ENCODE data around the gene WFIKKN1. TPM values are rescaled to one million over a fixed set of nuclear protein-coding genes. Genes with fewer than 3 reads are reported as not detected.

WFIKKN1 gene
- total and polyA plus RNA-seq, 2 donors (not counting 1 experiment from before 2014, with no cell fraction given), result 0.64 to 0.84 TPM

- H3K9me3 ChIP-seq (ENCODE audit: control extremely low read depth in 1 of 3, control insufficient read depth in 2 of 3, insufficient read depth in 1 of 3, low read length in 2 of 3), result no peaks in the 10 kb centered on the region
- no peak overlapping the region for H3K4me3 ChIP-seq (ENCODE audit: control extremely low read depth in 1 of 5, extremely low read depth in 1 of 5, insufficient read depth in 1 of 5, low read depth in 2 of 5, low read length in 4 of 5)
- CTCF ChIA-PET, result no interaction called here
- no peak overlapping the region for H3K27ac ChIP-seq (ENCODE audit: low read length in 2 of 2)
- H3K4me1 Mint-ChIP-seq, result peaks cover 8% of the 10 kb centered on the region
- ATAC-seq (ENCODE audit: low read depth) (no peak), DNase-seq (no peak)
- no peak overlapping the region for H3K9ac ChIP-seq (ENCODE audit: low read length)
- POLR2A ChIA-PET, result interaction anchor here (0.5 kb wide), 1 partner anchor 12 kb away, joined by 3 read pairs; no protein-coding TSS in a partner anchor
- no peaks in the 10 kb centered on the region for H3K9me3 Mint-ChIP-seq (ENCODE audit: insufficient read depth)
- H3K27me3 Mint-ChIP-seq, result no peaks in the 10 kb centered on the region
- H3K36me3 ChIP-seq (replicated peaks in 1 of 2; ENCODE audit: control extremely low read depth in 1 of 2, control insufficient read depth in 1 of 2, extremely low read depth in 1 of 2, insufficient read depth in 2 of 2, low read length in 1 of 2), result no peaks in the 10 kb centered on the region
- no peak overlapping the region for H2AFZ ChIP-seq (ENCODE audit: insufficient read depth, low read depth, low read length, poor library complexity, severe bottlenecking)
- H3K27ac Mint-ChIP-seq, result no peak overlapping the region
- peaks cover 0 to 2% (median 0%) of the 10 kb centered on the region in 4 experiments for H3K27me3 ChIP-seq (replicated peaks in 1 of 4; ENCODE audit: control extremely low read depth in 1 of 4, control insufficient read depth in 3 of 4, insufficient read depth in 4 of 4, low read length in 3 of 4)
- intact Hi-C loops (cut with micrococcal nuclease), result no loop called here
- 92% methylated on average over 14 of the region's 18 CpGs for WGBS (ENCODE audit: insufficient coverage)
- TF ChIP-seq, protein P1, sequence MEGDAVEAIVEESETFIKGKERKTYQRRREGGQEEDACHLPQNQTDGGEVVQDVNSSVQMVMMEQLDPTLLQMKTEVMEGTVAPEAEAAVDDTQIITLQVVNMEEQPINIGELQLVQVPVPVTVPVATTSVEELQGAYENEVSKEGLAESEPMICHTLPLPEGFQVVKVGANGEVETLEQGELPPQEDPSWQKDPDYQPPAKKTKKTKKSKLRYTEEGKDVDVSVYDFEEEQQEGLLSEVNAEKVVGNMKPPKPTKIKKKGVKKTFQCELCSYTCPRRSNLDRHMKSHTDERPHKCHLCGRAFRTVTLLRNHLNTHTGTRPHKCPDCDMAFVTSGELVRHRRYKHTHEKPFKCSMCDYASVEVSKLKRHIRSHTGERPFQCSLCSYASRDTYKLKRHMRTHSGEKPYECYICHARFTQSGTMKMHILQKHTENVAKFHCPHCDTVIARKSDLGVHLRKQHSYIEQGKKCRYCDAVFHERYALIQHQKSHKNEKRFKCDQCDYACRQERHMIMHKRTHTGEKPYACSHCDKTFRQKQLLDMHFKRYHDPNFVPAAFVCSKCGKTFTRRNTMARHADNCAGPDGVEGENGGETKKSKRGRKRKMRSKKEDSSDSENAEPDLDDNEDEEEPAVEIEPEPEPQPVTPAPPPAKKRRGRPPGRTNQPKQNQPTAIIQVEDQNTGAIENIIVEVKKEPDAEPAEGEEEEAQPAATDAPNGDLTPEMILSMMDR (IDR thresholded peaks at IDR 0.05), result no peak
- no peak for TF ChIP-seq EZH2 (IDR thresholded peaks at IDR 0.05; ENCODE audit: borderline replicate concordance, insufficient read depth, low read depth, low read length, poor library complexity, severe bottlenecking)
- peaks cover 8% of the 10 kb centered on the region for H4K20me1 ChIP-seq (ENCODE audit: control insufficient read depth, insufficient read depth, low read length, poor library complexity, severe bottlenecking)
- H3K4me3 Mint-ChIP-seq, result no peak overlapping the region
- H3K4me2 ChIP-seq (replicated peaks; ENCODE audit: low read depth, low read length, poor library complexity, severe bottlenecking), result no peak overlapping the region
- H3K79me2 ChIP-seq (ENCODE audit: control insufficient read depth, insufficient read depth, low read length), result peaks cover 9% of the 10 kb centered on the region
- peaks cover 0 to 8% of the 10 kb centered on the region in 2 donors for H3K4me1 ChIP-seq (ENCODE audit: control insufficient read depth in 2 of 2, insufficient read depth in 2 of 2, low read length in 2 of 2)
Measured at GRCh38 chr16:582218-582613, 48.6 kb upstream of the WFIKKN1 start.

DNA sequence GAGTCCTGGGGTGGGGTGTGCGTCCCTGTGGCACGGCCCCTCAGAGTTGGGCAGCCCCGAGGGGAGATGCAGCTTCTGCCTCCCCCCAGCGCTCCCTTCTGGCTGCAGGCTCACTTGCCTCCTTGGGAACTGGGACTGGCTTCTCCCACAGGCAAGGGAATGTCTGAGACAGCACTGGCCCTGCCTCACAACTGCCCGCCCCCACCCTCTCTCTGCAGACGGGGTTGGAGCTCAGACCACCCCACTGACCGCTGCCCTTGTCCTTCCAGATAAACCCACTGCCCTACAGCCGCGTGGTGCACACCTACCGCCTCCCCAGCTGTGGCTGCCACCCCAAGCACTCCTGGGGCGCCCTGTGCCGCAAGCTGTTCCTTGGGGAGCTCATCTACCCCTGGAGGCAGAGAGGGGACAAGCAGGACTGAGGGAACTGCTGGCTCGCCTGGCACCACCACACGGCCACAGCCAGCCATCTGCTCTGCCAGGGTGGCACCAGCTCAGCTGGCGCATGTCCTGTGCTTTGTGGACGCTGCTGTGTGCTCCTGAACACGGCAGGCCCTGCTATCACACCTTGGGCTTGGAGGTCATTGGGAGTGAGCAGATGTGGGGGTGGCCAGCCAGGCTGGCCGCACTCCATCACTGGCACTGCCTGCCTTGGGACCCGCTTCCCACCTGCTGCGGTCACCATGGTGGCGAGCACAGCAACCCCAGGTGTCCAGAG, 48.0 kb upstream of the WFIKKN1 start:
- Histone ChIP-seq H3K27me3 (replicated peaks in 1 of 4; ENCODE audit: control extremely low read depth in 1 of 4, control insufficient read depth in 3 of 4, insufficient read depth in 4 of 4, low read length in 3 of 4) (peaks cover 0 to 2% (median 0%) of the 10 kb centered on the region in 4 experiments), H3K36me3 (replicated peaks in 1 of 2; ENCODE audit: control extremely low read depth in 1 of 2, control insufficient read depth in 1 of 2, extremely low read depth in 1 of 2, insufficient read depth in 2 of 2, low read length in 1 of 2) (no peaks in the 10 kb centered on the region), H3K4me3 (ENCODE audit: control extremely low read depth in 1 of 5, extremely low read depth in 1 of 5, insufficient read depth in 1 of 5, low read depth in 2 of 5, low read length in 4 of 5) (no peak overlapping the region), H3K4me1 (ENCODE audit: control insufficient read depth in 2 of 2, insufficient read depth in 2 of 2, low read length in 2 of 2) (peaks cover under 1 to 14% of the 10 kb centered on the region in 2 donors), H4K20me1 (ENCODE audit: control insufficient read depth, insufficient read depth, low read length, poor library complexity, severe bottlenecking) (peaks cover 14% of the 10 kb centered on the region), H3K9me3 (ENCODE audit: control extremely low read depth in 1 of 3, control insufficient read depth in 2 of 3, insufficient read depth in 1 of 3, low read length in 2 of 3) (no peaks in the 10 kb centered on the region), H3K9ac (ENCODE audit: low read length) (no peak overlapping the region), H3K27ac (ENCODE audit: low read length in 2 of 2) (no peak overlapping the region), H3K79me2 (ENCODE audit: control insufficient read depth, insufficient read depth, low read length) (peaks cover 12% of the 10 kb centered on the region), H2AFZ (ENCODE audit: insufficient read depth, low read depth, low read length, poor library complexity, severe bottlenecking) (no peak overlapping the region), H3K4me2 (replicated peaks; ENCODE audit: low read depth, low read length, poor library complexity, severe bottlenecking) (no peak overlapping the region)
- POLR2A ChIA-PET, result interaction anchor here (0.5 to 0.7 kb wide), 2 partner anchors 12 to 222 kb away, joined by 3 read pairs; no protein-coding TSS in a partner anchor
- Mint-ChIP-seq H3K4me1 (peaks cover 11% of the 10 kb centered on the region), H3K27me3 (no peaks in the 10 kb centered on the region), H3K9me3 (ENCODE audit: insufficient read depth) (no peaks in the 10 kb centered on the region), H3K4me3 (no peak overlapping the region), H3K27ac (no peak overlapping the region)
- TF ChIP-seq, protein P1 (IDR thresholded peaks at IDR 0.05), result no peak
- no peak for TF ChIP-seq EZH2 (IDR thresholded peaks at IDR 0.05; ENCODE audit: borderline replicate concordance, insufficient read depth, low read depth, low read length, poor library complexity, severe bottlenecking)
- WGBS (ENCODE audit: insufficient coverage), result 99% methylated on average over 21 of the region's 21 CpGs
- DNase-seq (no peak), ATAC-seq (ENCODE audit: low read depth) (no peak)
- CTCF ChIA-PET, result no interaction called here
- intact Hi-C loops (cut with micrococcal nuclease), result no loop called here

Data from B cell (primary cell).